HEK293 (cell line): ENCODE measurements around the gene ZNF771.

ENCODE experiments used
- CTCF ChIA-PET: fragments of 350-600 bp; formaldehyde crosslinking; extraction: SDS; loops from one replicate; lab custom pipeline; 2021; ENCODE audit warnings: antibody characterized with exemption; lab: Yijun Ruan, JAX
- POLR2A ChIA-PET: fragments of 300-600 bp; formaldehyde crosslinking; extraction: SDS; loops from one replicate; lab custom pipeline; 2020; ENCODE audit warnings: antibody characterized with exemption, inconsistent platforms; lab: Yijun Ruan, JAX
- H3K27ac ChIP-seq: fragments of 200-500 bp; sonication (Bioruptor generic); 2 replicates; pipeline ENCODE4 v1.5.1; 2014; ENCODE audit warnings: low read depth, low read length, control low read depth, inconsistent platforms; ENCODE audit errors: extremely low read depth
- H3K36me3 ChIP-seq, 2 experiments: fragments of 200-500 bp in 1 of 2; sonication (Bioruptor generic) in 1 of 2; 1 replicate in 1 of 2; 2 replicates in 1 of 2; pipeline ENCODE4 v1.5.1; 2014 to 2017; ENCODE audit warnings: inconsistent platforms in 2 of 2, low read length in 2 of 2; ENCODE audit not compliant: control insufficient read depth in 2 of 2, insufficient read depth in 1 of 2
- H3K4me1 ChIP-seq: fragments of 200-500 bp; sonication (Bioruptor generic); 2 replicates; pipeline ENCODE4 v1.5.1; 2014; ENCODE audit warnings: mild to moderate bottlenecking, low read length, inconsistent platforms; ENCODE audit not compliant: control insufficient read depth, insufficient read depth
- H3K4me3 ChIP-seq: 2 replicates; pipeline ENCODE4 v1.5.1; 2011; ENCODE audit warnings: low read depth, mild to moderate bottlenecking, control low read depth, low read length, moderate library complexity
- H3K9me3 ChIP-seq: fragments of 200-500 bp; sonication (Bioruptor generic); 2 replicates; pipeline ENCODE4 v1.5.1; 2014; ENCODE audit warnings: low read depth, low read length, inconsistent platforms; ENCODE audit not compliant: control insufficient read depth, insufficient read depth
- EGR2 ChIP-seq: fragments of 450-650 bp; formaldehyde crosslinking; IDR thresholded peaks from 2 replicates; pipeline ENCODE4 v1.5.1; 2016; ENCODE audit warnings: low read depth, missing biosample characterization, missing genetic modification characterization
- KLF1 ChIP-seq: fragments of 450-650 bp; formaldehyde crosslinking; IDR thresholded peaks from 2 replicates; pipeline ENCODE4 v1.5.1; 2016; ENCODE audit warnings: missing biosample characterization, missing genetic modification characterization
- PBX3 ChIP-seq: sonication (generic); formaldehyde crosslinking; IDR thresholded peaks from 2 replicates; pipeline ENCODE4 v1.8.1; 2022; ENCODE audit warnings: mild to moderate bottlenecking, moderate library complexity, missing genetic modification reagents
- SCRT1 ChIP-seq: fragments of 450-650 bp; formaldehyde crosslinking; IDR thresholded peaks from 2 replicates; pipeline ENCODE4 v1.5.1; 2016; ENCODE audit warnings: missing biosample characterization, missing genetic modification characterization, borderline replicate concordance
- SCRT2 ChIP-seq: fragments of 450-650 bp; formaldehyde crosslinking; IDR thresholded peaks from 2 replicates; pipeline ENCODE4 v1.5.1; 2016; ENCODE audit warnings: missing biosample characterization, missing genetic modification characterization
- ZBTB48 ChIP-seq: fragments of 450-650 bp; formaldehyde crosslinking; IDR thresholded peaks from 2 replicates; pipeline ENCODE4 v1.5.1; 2016; ENCODE audit warnings: missing biosample characterization, missing genetic modification characterization
- ZFHX2 ChIP-seq: fragments of 450-650 bp; formaldehyde crosslinking; conservative IDR thresholded peaks from 2 replicates; pipeline ENCODE4 v1.5.1; 2016; ENCODE audit warnings: missing biosample characterization, missing genetic modification characterization
- ZFP3 ChIP-seq: fragments of 450-650 bp; formaldehyde crosslinking; IDR thresholded peaks from 2 replicates; pipeline ENCODE4 v1.5.1; 2016; ENCODE audit warnings: low read depth, missing biosample characterization, missing genetic modification characterization
- ZNF214 ChIP-seq: fragments of 450-650 bp; formaldehyde crosslinking; IDR thresholded peaks from 2 replicates; pipeline ENCODE4 v1.5.1; 2017; ENCODE audit warnings: missing biosample characterization, mild to moderate bottlenecking, missing genetic modification characterization, borderline replicate concordance
- ZNF248 ChIP-seq: fragments of 450-650 bp; formaldehyde crosslinking; IDR thresholded peaks from 2 replicates; pipeline ENCODE4 v1.5.1; 2017; ENCODE audit warnings: missing biosample characterization, missing genetic modification characterization
- ZNF274 ChIP-seq, 2 experiments: fragments of 200-500 bp in 1 of 2; fragments of 450-650 bp in 1 of 2; sonication (Bioruptor generic) in 1 of 2; formaldehyde crosslinking in 1 of 2; IDR thresholded peaks; 2 replicates each; pipeline versions ENCODE4 v1.5.1 to v1.6.1; 2014 to 2016; ENCODE audit warnings: borderline replicate concordance in 1 of 2, inconsistent platforms in 1 of 2, low read length in 1 of 2, missing biosample characterization in 1 of 2, missing genetic modification characterization in 1 of 2
- ZNF280D ChIP-seq: fragments of 450-650 bp; formaldehyde crosslinking; IDR thresholded peaks from 2 replicates; pipeline ENCODE4 v1.5.1; 2016; ENCODE audit warnings: missing biosample characterization, missing genetic modification characterization
- ZNF311 ChIP-seq: fragments of 450-650 bp; formaldehyde crosslinking; IDR thresholded peaks from 2 replicates; pipeline ENCODE4 v1.5.1; 2017; ENCODE audit warnings: missing biosample characterization, missing genetic modification characterization, borderline replicate concordance
- ZNF366 ChIP-seq: fragments of 450-650 bp; formaldehyde crosslinking; conservative IDR thresholded peaks from 2 replicates; pipeline ENCODE4 v1.5.1; 2016; ENCODE audit warnings: missing biosample characterization, missing genetic modification characterization
- ZNF488 ChIP-seq: fragments of 450-650 bp; formaldehyde crosslinking; IDR thresholded peaks from 2 replicates; pipeline ENCODE4 v1.5.1; 2016; ENCODE audit warnings: missing biosample characterization, missing genetic modification characterization
- ZNF548 ChIP-seq: fragments of 450-650 bp; formaldehyde crosslinking; IDR thresholded peaks from 2 replicates; pipeline ENCODE4 v1.5.1; 2016; ENCODE audit warnings: missing biosample characterization, missing genetic modification characterization
- ZNF555 ChIP-seq: fragments of 450-650 bp; formaldehyde crosslinking; conservative IDR thresholded peaks from 2 replicates; pipeline ENCODE4 v1.5.1; 2017; ENCODE audit warnings: missing biosample characterization, mild to moderate bottlenecking, missing genetic modification characterization, inconsistent platforms
- ZNF626 ChIP-seq: fragments of 450-650 bp; sonication (Bioruptor Pico); formaldehyde crosslinking; IDR thresholded peaks from 2 replicates; pipeline ENCODE4 v1.5.1; 2018; ENCODE audit warnings: missing biosample characterization, missing genetic modification characterization, inconsistent platforms
- ZNF639 ChIP-seq: fragments of 450-650 bp; formaldehyde crosslinking; IDR thresholded peaks from 2 replicates; pipeline ENCODE4 v1.5.1; 2016; ENCODE audit warnings: missing biosample characterization, missing genetic modification characterization
- ZNF658 ChIP-seq: fragments of 450-650 bp; formaldehyde crosslinking; IDR thresholded peaks from 2 replicates; pipeline ENCODE4; 2016; ENCODE audit warnings: missing biosample characterization, missing genetic modification characterization
- ZNF664 ChIP-seq: fragments of 450-650 bp; formaldehyde crosslinking; IDR thresholded peaks from 2 replicates; pipeline ENCODE4 v1.5.1; 2016; ENCODE audit warnings: missing biosample characterization, missing genetic modification characterization
- ZNF704 ChIP-seq: fragments of 450-650 bp; formaldehyde crosslinking; IDR thresholded peaks from 2 replicates; pipeline ENCODE4 v1.5.1; 2016; ENCODE audit warnings: missing biosample characterization, missing genetic modification characterization
- ZNF768 ChIP-seq: fragments of 450-650 bp; formaldehyde crosslinking; IDR thresholded peaks from 2 replicates; pipeline ENCODE4 v1.5.1; 2018; ENCODE audit warnings: missing biosample characterization, mild to moderate bottlenecking, missing genetic modification characterization
- ZNF830 ChIP-seq: fragments of 450-650 bp; IDR thresholded peaks from 2 replicates; pipeline ENCODE4 v1.5.0; 2018; ENCODE audit warnings: missing biosample characterization, missing genetic modification characterization, low read depth, mild to moderate bottlenecking, moderate library complexity
- ZSCAN30 ChIP-seq: fragments of 450-650 bp; IDR thresholded peaks from 2 replicates; pipeline ENCODE4 v1.5.1; 2018; ENCODE audit warnings: missing biosample characterization, mild to moderate bottlenecking, missing genetic modification characterization, moderate library complexity

The ZNF771 gene

GRCh38 chr16:30398661-30399434, 8.6 kb upstream of the ZNF771 start (continued):
- TF ChIP-seq SCRT1 (tag by site-specific recombination) = peak; percentile 87
- no peak for TF ChIP-seq ZNF626
- no peak for TF ChIP-seq ZNF488 (tag by site-specific recombination)
- TF ChIP-seq KLF1 (tag by site-specific recombination) = peak; percentile 54
- no peak for TF ChIP-seq ZNF555 (tag by site-specific recombination)
- peak; percentile 79; the same call in 1 of the 2 replicates for TF ChIP-seq SCRT2 (tag by site-specific recombination)
- no peak for TF ChIP-seq ZNF214 (tag by site-specific recombination)
- no peak for TF ChIP-seq ZNF311 (tag by site-specific recombination)
- 0 out of 2 replicates have a peak, but pooled peaks have one; percentile 7 for TF ChIP-seq ZFHX2 (tag by site-specific recombination)
- no peak for TF ChIP-seq ZNF248 (tag by site-specific recombination)

- H3K4me1 ChIP-seq = peaks cover 13% of the 10 kb centered on the region
- CTCF ChIA-PET = interaction anchor here (0.7 to 1.2 kb wide), 5 partner anchors 10 to 127 kb away, joined by 3 to 4 read pairs (median 4); partner anchors contain the start of gene TBC1D10B
- H3K9me3 ChIP-seq = no peaks in the 10 kb centered on the region
- H3K4me3 ChIP-seq = peak overlapping the region; percentile 52
- H3K27ac ChIP-seq = peak overlapping the region; percentile 95
- H3K36me3 ChIP-seq = peaks cover 0 to 27% of the 10 kb centered on the region in 2 experiments; a peak in 2 of 3 replicates
- POLR2A ChIA-PET = interaction anchor here (0.5 to 3.8 kb wide), 10 partner anchors 9 to 334 kb away, joined by 3 to 20 read pairs (median 4); partner anchors contain the start of genes ALDOA, CD2BP2, TBC1D10B and ZNF689
- no peak for TF ChIP-seq ZNF366 (tag by site-specific recombination)
- TF ChIP-seq ZBTB48 (tag by site-specific recombination) = peak; percentile 91
- TF ChIP-seq ZSCAN30 (tag by site-specific recombination) = 0 out of 2 replicates have a peak, but pooled peaks have one; percentile 15
- TF ChIP-seq ZNF548 (tag by site-specific recombination) = no peak; the same call in 1 of the 2 replicates
- TF ChIP-seq ZNF274 (IDR thresholded peaks at IDR 0.05; ENCODE audit: low read length) = no peak
- TF ChIP-seq ZNF274 (tag by site-specific recombination; IDR thresholded peaks at IDR 0.05; ENCODE audit: borderline replicate concordance) = no peak
- no peak for TF ChIP-seq ZNF280D (tag by site-specific recombination)
- no peak for TF ChIP-seq ZNF639
- no peak for TF ChIP-seq EGR2 (tag by site-specific recombination)
- no peak for TF ChIP-seq ZFP3 (tag by site-specific recombination)
- TF ChIP-seq ZNF658 (tag by site-specific recombination) = no peak
- peak; percentile 15; the same call in 1 of the 2 replicates for TF ChIP-seq PBX3
- no peak for TF ChIP-seq ZNF704 (tag by site-specific recombination)
- TF ChIP-seq ZNF830 = no peak
- 0 out of 2 replicates have a peak, but pooled peaks have one; percentile 21 for TF ChIP-seq ZNF768 (tag by site-specific recombination)
- 0 out of 2 replicates have a peak, but pooled peaks have one; percentile 5 for TF ChIP-seq ZNF664 (tag by site-specific recombination)
Measured at GRCh38 chr16:30399435-30400186, 7.8 kb upstream of the ZNF771 start.
